ENCODE results near the gene EIF3L.

Gene EIF3L

DNA sequence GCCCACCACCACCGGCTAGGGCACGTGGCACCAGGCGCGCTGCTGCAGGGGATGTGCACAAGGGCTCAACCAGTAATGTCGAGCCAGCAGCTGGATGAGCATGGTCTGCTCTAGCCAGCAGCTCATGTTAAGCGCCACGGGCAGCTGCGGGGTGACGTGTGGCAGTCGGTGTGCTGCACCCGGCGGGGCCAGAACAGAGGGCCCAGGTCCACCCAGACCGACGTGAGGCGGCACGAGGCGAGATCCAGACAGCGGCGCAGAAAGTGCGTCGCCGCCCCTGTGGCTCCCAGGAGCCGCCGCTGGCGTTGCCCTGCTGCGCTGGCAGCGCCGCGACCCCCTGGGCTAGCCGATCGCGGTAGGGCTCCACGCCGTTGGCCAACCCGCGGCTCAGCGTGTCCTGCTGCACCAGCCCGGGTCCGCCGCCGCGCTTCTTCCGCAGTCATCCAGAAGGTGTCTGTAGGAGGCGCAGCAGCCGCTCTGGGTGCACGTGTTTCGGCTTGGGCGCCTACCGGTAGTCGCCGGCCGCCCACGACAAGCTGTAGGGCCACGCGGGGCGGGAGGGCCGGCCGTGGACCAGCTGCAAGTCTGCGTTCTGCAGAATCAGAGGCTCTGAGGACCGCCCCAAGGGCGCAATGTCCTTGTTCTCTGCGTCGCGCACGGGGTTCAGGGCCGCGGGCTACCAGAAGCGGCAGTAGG lies 30.7 kb upstream of the EIF3L start:
- peak overlapping the region; percentile 25 for H3K4me3 ChIP-seq (replicated peaks; ENCODE audit: low read depth, low read length)
- peak; percentile 33 for TF ChIP-seq CTCF (IDR thresholded peaks at IDR 0.05; ENCODE audit: low read length, missing control alignments)
- peak; percentile 52 for DNase-seq (ENCODE audit: low read depth)

- no peak for TF ChIP-seq CTCF (IDR thresholded peaks at IDR 0.05; ENCODE audit: low read length, missing control alignments)
- no peak for DNase-seq (ENCODE audit: low read depth)
- peak overlapping the region; percentile 25 for H3K4me3 ChIP-seq (replicated peaks; ENCODE audit: low read depth, low read length)
Measured at GRCh38 chr22:37819105-37819433, 30.1 kb upstream of the EIF3L start.

DNA sequence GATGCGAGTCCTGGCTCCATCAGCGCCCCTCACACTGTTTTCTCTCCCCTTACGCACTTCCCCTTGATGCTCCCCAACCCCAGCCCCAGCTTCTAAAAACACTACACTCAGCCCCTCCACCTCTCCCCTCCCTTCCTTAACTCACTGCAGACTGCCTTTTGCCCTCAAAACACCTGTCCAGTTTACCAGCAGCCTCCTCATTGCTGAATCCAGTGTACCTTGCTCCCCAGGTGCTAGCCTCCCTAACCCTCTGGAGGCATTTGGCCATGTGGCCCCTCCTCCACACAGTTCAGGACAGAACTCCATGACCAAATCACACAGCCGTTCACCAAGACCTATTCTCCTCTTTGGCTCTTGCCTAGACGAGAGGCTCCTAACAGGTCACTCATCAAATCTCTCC lies 28.9 kb upstream of the EIF3L start:
- TF ChIP-seq CTCF (IDR thresholded peaks at IDR 0.05; ENCODE audit: low read length, missing control alignments): no peak

DNA sequence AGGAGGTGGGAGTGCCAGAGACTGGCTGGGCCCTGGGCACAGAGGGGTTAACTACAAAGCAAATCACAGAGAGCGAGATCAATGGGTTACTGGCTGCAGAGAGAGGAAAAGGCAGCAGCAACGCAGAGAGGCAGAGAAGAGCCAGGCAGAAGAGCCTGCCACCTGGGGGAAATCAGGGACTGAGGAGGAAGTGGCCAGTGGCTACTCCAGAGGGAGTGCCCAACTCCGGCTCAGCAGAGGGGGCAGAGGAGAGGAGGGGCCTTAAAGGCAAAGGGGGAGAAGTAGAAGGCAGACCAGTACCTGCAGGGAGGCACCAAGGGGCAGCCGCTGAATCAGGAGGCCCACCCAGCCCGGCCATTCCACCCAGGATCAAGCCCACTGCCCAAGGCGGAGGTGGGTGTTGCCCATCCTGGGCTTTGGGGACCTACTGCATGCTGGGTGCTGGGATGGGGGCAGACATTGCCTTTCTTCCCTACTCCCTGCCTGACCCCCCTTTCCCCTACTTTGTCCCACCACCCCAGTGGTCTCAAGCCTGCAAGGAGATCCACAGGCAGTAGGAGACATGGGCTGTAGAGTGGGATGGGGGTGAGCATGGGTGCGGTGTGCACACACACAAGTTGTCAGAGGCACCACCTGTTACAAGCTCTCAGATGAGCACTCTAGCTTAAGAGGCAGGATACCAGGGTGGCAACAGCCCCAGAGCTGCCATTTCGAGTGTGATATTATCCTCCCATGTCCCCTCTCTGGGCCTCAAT lies 27.0 kb upstream of the EIF3L start:
- no peak overlapping the region for H3K4me3 ChIP-seq (replicated peaks; ENCODE audit: low read depth, low read length)
- no peak for TF ChIP-seq CTCF (IDR thresholded peaks at IDR 0.05; ENCODE audit: low read length, missing control alignments)
- DNase-seq (ENCODE audit: low read depth): no peak

More for the DNA sequence above, 28.9 kb upstream of the EIF3L start:
- DNase-seq (ENCODE audit: low read depth): no peak
- H3K4me3 ChIP-seq (replicated peaks; ENCODE audit: low read depth, low read length): no peak overlapping the region

GRCh38 chr22:37823134-37823985 lies 25.9 kb upstream of the EIF3L start, which contains the start of gene GALR3:
Gene GALR3 (plus strand): TSS chr22:37823382. CDS start chr22:37823407, 25 bp downstream.
- no peak for DNase-seq (ENCODE audit: low read depth)
- no peak within 1 kb of the TSS for H3K4me3 ChIP-seq (replicated peaks; ENCODE audit: low read depth, low read length)
- no peak for TF ChIP-seq CTCF (IDR thresholded peaks at IDR 0.05; ENCODE audit: low read length, missing control alignments)

DNA sequence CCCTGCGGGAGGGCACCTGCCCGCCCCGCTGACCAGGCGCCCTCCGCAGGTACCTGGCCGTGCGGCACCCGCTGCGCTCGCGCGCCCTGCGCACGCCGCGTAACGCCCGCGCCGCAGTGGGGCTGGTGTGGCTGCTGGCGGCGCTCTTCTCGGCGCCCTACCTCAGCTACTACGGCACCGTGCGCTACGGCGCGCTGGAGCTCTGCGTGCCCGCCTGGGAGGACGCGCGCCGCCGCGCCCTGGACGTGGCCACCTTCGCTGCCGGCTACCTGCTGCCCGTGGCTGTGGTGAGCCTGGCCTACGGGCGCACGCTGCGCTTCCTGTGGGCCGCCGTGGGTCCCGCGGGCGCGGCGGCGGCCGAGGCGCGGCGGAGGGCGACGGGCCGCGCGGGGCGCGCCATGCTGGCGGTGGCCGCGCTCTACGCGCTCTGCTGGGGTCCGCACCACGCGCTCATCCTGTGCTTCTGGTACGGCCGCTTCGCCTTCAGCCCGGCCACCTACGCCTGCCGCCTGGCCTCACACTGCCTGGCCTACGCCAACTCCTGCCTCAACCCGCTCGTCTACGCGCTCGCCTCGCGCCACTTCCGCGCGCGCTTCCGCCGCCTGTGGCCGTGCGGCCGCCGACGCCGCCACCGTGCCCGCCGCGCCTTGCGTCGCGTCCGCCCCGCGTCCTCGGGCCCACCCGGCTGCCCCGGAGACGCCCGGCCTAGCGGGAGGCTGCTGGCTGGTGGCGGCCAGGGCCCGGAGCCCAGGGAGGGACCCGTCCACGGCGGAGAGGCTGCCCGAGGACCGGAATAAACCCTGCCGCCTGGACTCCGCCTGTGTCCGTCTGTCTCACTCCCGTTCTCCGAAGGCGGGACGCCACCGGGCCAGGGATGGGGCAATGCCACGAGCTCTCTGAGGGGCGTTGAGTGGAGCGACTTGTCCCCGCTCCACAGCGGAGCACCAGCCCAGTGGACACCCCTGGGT lies 24.3 kb upstream of the EIF3L start:
- no peak for DNase-seq (ENCODE audit: low read depth)
- TF ChIP-seq CTCF (IDR thresholded peaks at IDR 0.05; ENCODE audit: low read length, missing control alignments): no peak
- no peak overlapping the region for H3K4me3 ChIP-seq (replicated peaks; ENCODE audit: low read depth, low read length)
